ENCODE data around the gene CHEK2.
"Not testable (repeated sequence)": the region's sequence is repeated elsewhere in the genome, so short reads cannot be mapped to it uniquely, and the experiment has no call there.

The CHEK2 gene

GRCh38 chr22:28741785-28742561, at the start of gene CHEK2, which contains the start of gene HSCB:
Gene CHEK2 (minus strand): TSS chr22:28741820. CDS start chr22:28734721, 7,099 bp downstream.
Gene HSCB (plus strand): TSS chr22:28742039. CDS start chr22:28742096, 57 bp downstream.
- DNase-seq: peak; percentile 88 to 96

DNA sequence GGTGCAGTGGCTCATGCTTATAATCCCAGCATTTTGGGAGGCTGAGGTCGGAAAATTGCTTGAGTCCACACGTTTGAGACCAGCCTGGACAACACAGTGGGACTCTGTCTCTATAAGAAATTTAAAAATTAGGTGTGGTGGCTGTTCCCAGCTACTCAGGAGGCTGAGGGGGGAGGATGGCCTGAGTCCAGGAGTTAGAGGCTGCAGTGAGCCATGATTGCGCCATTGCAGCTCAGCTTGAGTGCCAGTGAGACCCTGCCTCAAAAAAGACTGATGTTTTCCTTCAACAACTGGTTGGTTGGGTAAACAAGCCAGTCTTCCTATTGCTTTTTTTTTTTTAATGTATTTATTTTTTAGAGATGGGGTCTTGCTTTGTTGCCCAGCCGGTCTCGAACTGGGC, 49.5 kb upstream of the CHEK2 start:
- no peak for DNase-seq

GRCh38 chr22:28788601-28789000, 47.0 kb upstream of the CHEK2 start:
- DNase-seq: no peak

DNA sequence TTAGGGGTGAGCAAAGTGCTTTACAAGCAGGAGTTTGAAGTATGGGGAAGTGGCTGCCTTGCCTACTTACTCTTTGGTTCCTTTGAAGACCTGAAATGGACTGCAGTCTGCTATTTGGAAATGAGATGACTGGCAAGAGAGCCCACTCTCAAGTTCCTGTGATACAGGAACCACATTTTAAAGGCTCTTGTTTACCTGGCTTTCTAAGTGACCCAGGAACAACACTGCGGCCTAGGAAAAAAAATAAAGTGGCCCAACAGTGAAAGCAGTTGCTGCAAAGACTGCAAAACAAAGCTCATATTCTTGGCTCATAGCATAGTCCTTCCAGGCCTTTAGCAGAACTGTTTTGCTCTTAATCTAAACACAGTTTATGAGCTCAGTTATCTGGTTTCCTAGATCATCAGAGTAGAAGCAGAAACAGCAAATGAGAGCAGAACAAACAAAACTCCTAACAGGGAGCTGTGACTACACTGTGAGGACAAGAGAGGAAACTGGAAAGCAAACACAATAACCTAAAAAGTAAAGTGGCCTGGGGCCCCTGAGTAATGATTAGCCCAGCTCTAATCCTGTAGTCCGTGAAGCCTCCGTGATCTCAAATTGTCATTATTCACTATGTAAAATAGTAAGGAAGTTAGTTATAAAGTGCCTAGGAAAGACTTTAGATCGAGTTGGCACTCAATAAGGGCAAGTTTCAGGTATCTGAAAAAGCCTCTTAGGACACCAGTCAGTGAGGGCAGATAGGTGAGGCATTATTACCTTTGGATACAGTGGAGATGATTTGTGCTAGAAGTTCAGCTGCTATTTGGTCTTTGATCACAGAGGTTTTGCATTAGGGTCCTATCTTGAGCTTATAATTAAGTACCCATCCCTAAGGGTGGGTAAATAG, 42.4 kb upstream of the CHEK2 start:
- DNase-seq: no peak

DNA sequence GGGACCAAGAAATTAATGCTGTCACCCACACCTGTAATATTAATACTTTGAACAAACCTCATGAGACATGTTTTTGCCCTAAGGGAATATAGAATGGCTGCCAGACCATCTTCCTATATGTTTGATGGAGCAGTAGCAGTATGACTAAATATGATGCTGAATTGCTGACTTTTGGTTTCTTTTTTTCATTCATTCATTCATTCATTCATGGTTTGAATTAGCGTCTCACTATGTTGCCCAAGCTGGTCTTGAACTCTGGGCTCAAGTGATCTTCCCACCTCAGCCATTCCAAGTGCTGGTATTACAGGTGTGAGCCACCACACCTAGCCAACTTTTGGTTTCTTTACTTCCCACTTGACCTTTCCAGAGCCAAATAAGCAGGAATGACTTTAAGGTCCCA, 38.7 kb upstream of the CHEK2 start:
- DNase-seq: no peak

DNA sequence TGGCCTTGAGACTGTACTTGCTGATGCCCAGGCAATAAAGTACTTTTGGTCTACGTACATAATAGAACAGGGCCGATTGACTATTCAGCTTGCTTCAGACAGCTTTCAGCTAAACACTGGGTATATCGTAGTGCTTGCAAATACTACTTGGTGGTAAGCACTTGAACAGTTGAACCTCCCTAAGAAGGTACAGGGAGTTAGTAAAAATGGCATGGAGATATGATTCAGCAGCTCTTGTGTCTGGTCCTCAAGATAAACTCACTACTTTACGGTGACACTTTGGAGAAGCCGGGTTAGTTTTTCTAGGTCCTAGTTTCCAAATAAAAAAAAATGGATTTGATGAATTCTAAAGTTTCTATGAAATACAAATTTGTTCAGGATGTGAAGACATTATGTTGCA, 38.2 kb upstream of the CHEK2 start:
- DNase-seq: no peak

DNA sequence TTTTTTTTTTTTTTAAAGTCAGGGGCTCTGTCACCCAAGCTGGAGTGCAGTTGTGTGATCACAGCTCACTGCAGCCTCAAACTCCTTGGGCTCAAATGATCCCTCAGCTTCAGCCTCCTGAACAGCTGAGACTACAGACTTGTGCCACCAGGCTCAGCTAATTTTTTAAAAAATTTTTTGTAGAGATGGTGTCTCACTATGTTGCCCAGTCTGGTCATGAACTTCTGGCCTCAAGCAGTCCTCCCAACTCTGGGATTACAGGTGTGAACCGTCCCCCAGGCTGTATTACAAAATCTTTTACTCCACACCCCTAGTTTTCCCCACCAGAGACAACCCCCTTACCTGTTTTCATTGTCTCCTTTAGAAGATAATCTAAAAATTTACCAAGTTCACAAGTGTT, 32.8 kb upstream of the CHEK2 start:
- no peak for DNase-seq

GRCh38 chr22:28773461-28773867, 31.8 kb upstream of the CHEK2 start:
- no peak for DNase-seq

DNA sequence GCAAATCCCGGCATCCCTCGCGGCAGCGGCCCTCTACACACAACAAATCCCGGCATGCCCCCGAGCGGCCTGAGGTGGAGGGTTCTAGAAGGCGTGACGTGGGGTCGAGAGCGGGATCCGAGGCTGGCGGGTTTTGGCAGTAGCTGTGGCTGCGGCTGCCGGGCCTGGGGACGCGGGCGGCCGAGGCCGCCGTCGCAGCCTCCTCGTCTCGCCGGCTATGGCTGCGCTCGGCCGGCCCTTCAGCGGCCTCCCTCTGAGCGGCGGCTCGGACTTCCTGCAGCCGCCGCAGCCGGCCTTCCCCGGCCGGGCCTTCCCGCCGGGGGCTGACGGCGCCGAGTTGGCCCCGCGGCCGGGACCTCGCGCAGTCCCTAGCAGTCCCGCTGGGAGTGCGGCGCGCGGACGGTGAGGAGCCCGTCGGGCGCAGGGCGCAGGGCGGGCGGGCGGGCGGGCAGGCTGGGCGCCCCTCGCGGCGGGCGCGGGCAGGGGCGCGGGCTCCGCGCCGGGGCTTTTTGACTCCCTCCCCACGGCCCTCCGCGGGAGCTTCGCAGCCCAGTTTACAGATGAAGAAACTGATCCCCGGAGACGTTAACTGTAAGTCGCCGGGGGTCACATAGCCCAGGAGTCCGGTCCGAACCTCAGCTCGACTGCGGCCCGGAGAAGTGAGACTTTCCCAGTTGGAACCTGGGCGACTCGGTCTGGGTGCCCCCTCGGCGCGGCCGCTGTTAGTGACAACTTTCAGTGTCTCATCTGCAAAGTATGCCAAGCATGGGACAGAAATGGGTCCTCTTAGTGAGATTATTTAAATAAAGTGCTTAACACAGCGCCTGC, 31.2 kb upstream of the CHEK2 start, which contains the start of gene CCDC117:
TSS of gene CCDC117 (plus strand) at position 63 of the 828 bp plus-strand sequence. CDS start at position 218, 155 bp downstream.
- peak; percentile 12 to 82 for DNase-seq

DNA sequence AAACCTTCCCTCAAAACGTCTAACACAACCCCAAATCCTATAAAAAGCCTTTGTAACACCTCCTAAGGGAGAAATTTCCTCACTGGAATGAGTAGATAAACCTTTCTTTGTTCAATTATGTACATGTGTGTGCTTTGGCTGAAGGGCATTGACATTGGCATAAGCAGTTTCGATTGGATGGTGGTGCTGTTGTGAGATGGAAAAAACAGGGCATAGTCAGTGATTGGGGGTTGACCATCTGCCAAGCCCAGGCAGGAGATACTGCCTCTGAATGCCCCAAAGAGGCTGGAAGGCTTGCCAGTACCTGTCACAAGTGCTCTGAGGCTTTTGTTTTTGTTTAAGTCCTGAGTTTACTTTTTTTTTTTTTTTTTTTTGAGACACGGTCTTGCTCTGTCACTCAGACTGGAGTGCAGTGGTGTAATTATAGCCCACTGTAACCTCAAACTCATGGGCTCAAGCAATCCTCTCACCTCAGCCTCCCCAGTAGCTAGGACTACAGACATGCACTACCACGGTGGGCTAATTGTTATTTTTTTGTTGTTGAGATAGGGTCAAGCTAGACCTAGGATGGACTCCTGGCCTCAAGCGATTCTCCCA, 29.7 kb upstream of the CHEK2 start:
- DNase-seq: no peak

- no peak for DNase-seq
Observed at GRCh38 chr22:28769394-28770085, 27.9 kb upstream of the CHEK2 start.

- no peak for DNase-seq
Observed at GRCh38 chr22:28768701-28769393, 27.2 kb upstream of the CHEK2 start.

- no peak for DNase-seq
Observed at GRCh38 chr22:28766628-28767027, 25.0 kb upstream of the CHEK2 start.

- not testable (repeated sequence) for DNase-seq
Observed at GRCh38 chr22:28762000-28762399, 20.4 kb upstream of the CHEK2 start.

DNA sequence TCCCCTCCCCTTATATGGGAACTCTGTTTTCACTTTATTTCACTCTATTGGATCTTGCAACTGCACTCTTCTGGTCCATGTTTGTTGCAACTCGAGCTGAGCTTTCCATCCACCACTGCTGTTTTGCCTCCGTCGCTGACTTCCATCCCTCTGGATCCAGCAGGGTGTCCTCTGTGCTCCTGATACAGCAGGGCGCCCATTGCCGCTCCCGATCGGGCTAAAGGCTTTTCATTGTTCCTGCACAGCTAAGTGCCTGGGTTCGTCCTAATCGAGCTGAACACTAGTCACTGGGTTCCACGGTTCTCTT, 19.8 kb upstream of the CHEK2 start:
- DNase-seq: no peak

- no peak for DNase-seq
Observed at GRCh38 chr22:28759861-28760560, 18.4 kb upstream of the CHEK2 start.

GRCh38 chr22:28754512-28754911, 12.9 kb upstream of the CHEK2 start:
- not testable (repeated sequence) for DNase-seq

GRCh38 chr22:28750471-28750881, 8.9 kb upstream of the CHEK2 start:
- no peak for DNase-seq

- DNase-seq: no peak
Observed at GRCh38 chr22:28743852-28744251, 2.2 kb upstream of the CHEK2 start.

- no peak for DNase-seq
Observed at GRCh38 chr22:28742562-28742962, 942 bp upstream of the CHEK2 start.

Data from cerebellar nuclear complex (tissue), 1 donor.